ENCODE results near the gene STARD10. TPM values are rescaled to one million over a fixed set of nuclear protein-coding genes. Genes with fewer than 3 reads are reported as not detected.
"Not testable (repeated sequence)": the region's sequence is repeated elsewhere in the genome, so short reads cannot be mapped to it uniquely, and the experiment has no call there.

The STARD10 gene
- total RNA-seq, 6 experiments from 2014 or later = 10.8 to 16.9 (median 15.8) TPM

GRCh38 chr11:72814286-72815109 lies 20.7 kb upstream of the STARD10 start, which contains the start of gene ATG16L2:
TSS of gene ATG16L2 (plus strand) at chr11:72814411. CDS start at chr11:72814446, 35 bp downstream.
- Mint-ChIP-seq H3K9me3 (no peaks in the 10 kb centered on the region), H3K27ac (peak within 1 kb of the TSS; percentile 95), H3K36me3 (ENCODE audit: low read depth) (peaks cover 29% of the 10 kb centered on the region), H3K4me3 (peak within 1 kb of the TSS; percentile 98), H3K4me1 (ENCODE audit: low read depth) (peaks cover 78% of the 10 kb centered on the region), H3K27me3 (ENCODE audit: insufficient read depth) (peaks cover 12% of the 10 kb centered on the region)
- DNase-seq = peak; percentile 63
- TF ChIP-seq, protein P1, sequence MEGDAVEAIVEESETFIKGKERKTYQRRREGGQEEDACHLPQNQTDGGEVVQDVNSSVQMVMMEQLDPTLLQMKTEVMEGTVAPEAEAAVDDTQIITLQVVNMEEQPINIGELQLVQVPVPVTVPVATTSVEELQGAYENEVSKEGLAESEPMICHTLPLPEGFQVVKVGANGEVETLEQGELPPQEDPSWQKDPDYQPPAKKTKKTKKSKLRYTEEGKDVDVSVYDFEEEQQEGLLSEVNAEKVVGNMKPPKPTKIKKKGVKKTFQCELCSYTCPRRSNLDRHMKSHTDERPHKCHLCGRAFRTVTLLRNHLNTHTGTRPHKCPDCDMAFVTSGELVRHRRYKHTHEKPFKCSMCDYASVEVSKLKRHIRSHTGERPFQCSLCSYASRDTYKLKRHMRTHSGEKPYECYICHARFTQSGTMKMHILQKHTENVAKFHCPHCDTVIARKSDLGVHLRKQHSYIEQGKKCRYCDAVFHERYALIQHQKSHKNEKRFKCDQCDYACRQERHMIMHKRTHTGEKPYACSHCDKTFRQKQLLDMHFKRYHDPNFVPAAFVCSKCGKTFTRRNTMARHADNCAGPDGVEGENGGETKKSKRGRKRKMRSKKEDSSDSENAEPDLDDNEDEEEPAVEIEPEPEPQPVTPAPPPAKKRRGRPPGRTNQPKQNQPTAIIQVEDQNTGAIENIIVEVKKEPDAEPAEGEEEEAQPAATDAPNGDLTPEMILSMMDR (IDR thresholded peaks at IDR 0.05) = peak; percentile 69

GRCh38 chr11:72813740-72814285 lies 20.0 kb upstream of the STARD10 start:
- Mint-ChIP-seq H3K4me3 (peak overlapping the region; percentile 95), H3K4me1 (ENCODE audit: low read depth) (peaks cover 72% of the 10 kb centered on the region), H3K27me3 (ENCODE audit: insufficient read depth) (peaks cover 12% of the 10 kb centered on the region), H3K9me3 (no peaks in the 10 kb centered on the region), H3K36me3 (ENCODE audit: low read depth) (peaks cover 23% of the 10 kb centered on the region), H3K27ac (peak overlapping the region; percentile 92)
- DNase-seq = peak; percentile 30
- TF ChIP-seq, protein P1 (IDR thresholded peaks at IDR 0.05) = no peak

- peak; percentile 81 for DNase-seq
- Mint-ChIP-seq H3K4me1 (ENCODE audit: low read depth) (peaks cover 71% of the 10 kb centered on the region), H3K4me3 (peak overlapping the region; percentile 95), H3K27ac (peak overlapping the region; percentile 92), H3K9me3 (no peaks in the 10 kb centered on the region), H3K27me3 (ENCODE audit: insufficient read depth) (peaks cover 12% of the 10 kb centered on the region), H3K36me3 (ENCODE audit: low read depth) (peaks cover 26% of the 10 kb centered on the region)
- TF ChIP-seq, protein P1 (IDR thresholded peaks at IDR 0.05) = peak; percentile 85
Measured at GRCh38 chr11:72812967-72813739, 19.3 kb upstream of the STARD10 start.

GRCh38 chr11:72812604-72812966 lies 18.7 kb upstream of the STARD10 start:
- no peak for DNase-seq
- H3K27ac Mint-ChIP-seq = peak overlapping the region; percentile 92
- peaks cover 21% of the 10 kb centered on the region for H3K36me3 Mint-ChIP-seq (ENCODE audit: low read depth)

DNA sequence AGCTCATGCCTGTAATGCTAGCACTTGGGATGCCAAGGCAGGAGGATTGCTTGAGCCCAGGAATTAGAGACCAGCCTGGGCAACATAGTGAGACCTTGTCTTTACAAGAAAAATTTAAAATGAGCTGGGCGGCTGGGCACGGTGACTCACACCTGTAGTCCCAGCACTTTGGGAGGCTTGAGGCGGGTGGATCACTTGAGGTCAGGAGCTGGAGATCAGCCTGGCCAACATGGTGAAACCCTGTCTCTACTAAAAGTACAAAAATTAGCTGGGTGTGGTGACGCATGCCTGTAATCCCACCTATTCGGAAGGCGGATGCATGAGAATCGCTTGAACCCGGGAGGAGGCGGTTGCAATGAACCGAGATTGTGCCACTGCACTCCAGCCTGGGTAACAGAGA lies 17.8 kb upstream of the STARD10 start:
- Mint-ChIP-seq H3K4me3 (peak overlapping the region; percentile 95), H3K27me3 (ENCODE audit: insufficient read depth) (peaks cover 12% of the 10 kb centered on the region), H3K27ac (peak overlapping the region; percentile 46; the same call in 1 of the 2 replicates), H3K36me3 (ENCODE audit: low read depth) (peaks cover 18% of the 10 kb centered on the region), H3K4me1 (ENCODE audit: low read depth) (peaks cover 58% of the 10 kb centered on the region)
- H3K9me3 Mint-ChIP-seq, DNase-seq: not testable (repeated sequence)

More at GRCh38 chr11:72812604-72812966, 18.7 kb upstream of the STARD10 start:
- peaks cover 12% of the 10 kb centered on the region for H3K27me3 Mint-ChIP-seq (ENCODE audit: insufficient read depth)
- H3K4me1 Mint-ChIP-seq (ENCODE audit: low read depth) = peaks cover 67% of the 10 kb centered on the region
- TF ChIP-seq, protein P1 (IDR thresholded peaks at IDR 0.05) = no peak
- peak overlapping the region; percentile 95 for H3K4me3 Mint-ChIP-seq
- H3K9me3 Mint-ChIP-seq = no peaks in the 10 kb centered on the region
